LHCN-M2 (cell line): Measurements from ENCODE around the gene C8B. TPM values are rescaled to one million over a fixed set of nuclear protein-coding genes. Genes with fewer than 3 reads are reported as not detected.

ENCODE experiments used
- DNase-seq: peaks from one replicate; pipeline ENCODE4 v3.0.0-alpha.2; 2012; ENCODE audit warnings: low read depth
- total RNA-seq: library from RNA; depleted of rRNA; stranded (reverse); fragments of >200 nt; gene quantifications from 2 replicates; pipeline ENCODE4 v1.2.3, GENCODE V29; 2014

C8B gene
- total RNA-seq, 1 experiment from 2014 or later, result not detected

DNA sequence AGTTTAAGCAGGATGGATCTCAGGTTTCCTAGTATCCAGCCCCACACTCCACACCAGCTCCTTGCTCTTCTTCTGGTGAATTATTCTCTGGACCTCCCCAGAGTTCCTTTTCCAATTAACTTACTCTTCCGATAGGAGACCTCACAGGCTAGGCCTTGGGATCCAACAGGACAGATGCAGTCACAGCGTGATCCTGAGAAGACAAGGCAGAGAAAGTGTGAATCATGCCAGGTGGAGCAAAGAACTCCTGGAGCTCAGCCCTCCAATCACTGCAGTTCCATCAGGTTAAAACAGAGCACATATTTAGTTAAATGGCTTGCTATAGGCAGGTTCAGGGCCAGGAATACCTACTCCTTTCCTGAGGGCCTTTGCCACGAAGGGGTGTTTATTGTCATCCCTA lies 34.1 kb downstream of the C8B start:
- no peak for DNase-seq

DNA sequence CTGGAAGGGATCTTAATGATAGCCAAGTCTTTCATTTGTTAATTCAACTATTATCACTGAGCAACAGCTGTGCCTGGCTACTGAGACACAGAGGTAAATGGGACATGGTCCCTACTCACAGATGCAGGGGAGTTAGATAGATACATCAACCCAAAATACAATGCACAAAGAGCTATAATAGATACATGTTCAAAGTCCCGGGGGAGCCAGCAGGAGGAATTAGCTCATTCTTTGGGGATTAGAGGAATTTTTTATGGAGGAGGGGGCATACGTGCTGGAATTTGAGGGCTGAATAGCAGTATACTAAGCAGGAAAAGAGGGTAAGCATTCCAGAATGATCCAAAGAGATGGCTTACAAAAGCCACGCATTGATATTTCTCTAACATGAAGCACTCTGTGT lies 34.6 kb downstream of the C8B start:
- DNase-seq, result no peak

- DNase-seq, result no peak
Measured at GRCh38 chr1:56929492-56929891, 36.3 kb downstream of the C8B start.

DNA sequence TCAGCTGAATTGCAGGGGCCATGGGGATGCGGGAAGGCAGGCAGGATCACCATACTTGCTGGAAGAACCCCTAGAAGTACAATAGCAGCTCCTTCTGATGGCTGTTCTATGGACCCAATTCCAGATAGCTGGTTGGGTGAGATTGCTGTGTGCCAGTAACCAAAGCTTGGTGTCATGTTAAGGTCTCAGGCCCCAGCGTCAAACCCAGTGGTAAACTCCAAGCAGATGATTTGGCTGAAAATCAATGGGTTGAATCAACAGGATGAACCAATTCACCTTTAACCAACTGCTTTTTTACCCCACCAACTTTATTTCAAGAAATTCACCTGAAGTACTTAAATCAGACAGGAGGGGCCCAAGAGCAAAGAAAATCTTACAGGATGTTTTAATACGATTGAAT lies 37.8 kb downstream of the C8B start:
- DNase-seq, result no peak

GRCh38 chr1:56927171-56927570 lies 38.6 kb downstream of the C8B start:
- DNase-seq, result no peak

DNA sequence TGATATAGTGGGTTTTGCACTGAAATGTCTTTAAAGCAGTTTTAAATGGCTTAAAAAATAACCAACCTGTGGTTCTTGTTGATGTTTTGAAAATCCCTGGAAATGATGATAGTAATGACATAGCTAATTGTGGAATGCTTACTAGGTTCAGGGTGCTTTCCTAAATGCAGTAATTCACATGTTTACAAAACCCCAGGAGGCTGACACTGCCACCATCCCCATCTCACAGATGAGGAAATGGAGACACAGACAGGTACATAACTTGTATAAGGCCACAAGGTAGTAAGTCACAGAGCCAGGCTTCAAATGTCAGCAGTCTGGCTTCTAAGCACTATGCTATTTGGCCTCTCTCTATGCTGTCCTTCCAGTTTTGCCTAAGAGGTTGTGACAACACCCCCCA lies 40.6 kb downstream of the C8B start:
- DNase-seq, result no peak

- DNase-seq, result no peak
Measured at GRCh38 chr1:56924116-56924515, 41.7 kb downstream of the C8B start.

GRCh38 chr1:56923201-56923600 lies 42.6 kb downstream of the C8B start:
- no peak for DNase-seq

DNA sequence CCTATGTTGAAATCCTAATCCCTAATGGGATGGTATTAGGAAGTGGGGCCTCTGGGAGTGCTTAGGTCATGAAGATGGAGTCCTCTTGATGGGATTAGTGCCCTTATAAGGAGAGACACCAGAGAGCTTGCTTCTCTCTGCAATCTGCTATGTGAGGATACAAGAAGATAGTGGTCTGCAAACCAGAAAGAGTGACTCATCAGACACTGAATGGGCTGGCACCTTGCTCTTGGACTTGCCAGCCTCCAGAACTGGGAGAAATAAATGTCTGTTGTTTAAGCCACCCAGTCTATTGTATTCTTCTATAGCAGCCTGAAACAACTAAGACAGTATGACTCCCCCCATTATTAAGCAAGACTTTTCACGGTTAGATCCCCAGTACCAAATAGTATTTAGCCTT lies 43.3 kb downstream of the C8B start:
- DNase-seq, result no peak

DNA sequence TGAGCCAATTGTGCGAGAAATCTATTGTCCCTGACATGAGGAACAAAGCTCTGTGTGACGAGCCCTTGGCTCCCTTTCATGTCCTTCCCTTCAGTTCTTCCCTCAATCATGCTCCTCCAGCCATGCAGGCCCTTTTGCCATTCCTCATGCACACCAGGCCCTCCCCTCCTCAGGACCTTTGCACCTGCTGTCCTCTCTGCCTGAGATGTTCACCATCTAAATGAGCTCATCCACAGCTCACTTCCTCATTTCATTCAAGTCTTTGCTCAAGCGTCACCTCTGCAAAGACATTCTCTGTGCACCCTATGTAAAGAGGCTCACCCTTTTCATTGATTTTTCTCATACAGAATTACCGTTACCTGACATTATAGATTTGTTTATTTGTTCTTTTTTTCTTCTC lies 43.7 kb downstream of the C8B start:
- no peak for DNase-seq

DNA sequence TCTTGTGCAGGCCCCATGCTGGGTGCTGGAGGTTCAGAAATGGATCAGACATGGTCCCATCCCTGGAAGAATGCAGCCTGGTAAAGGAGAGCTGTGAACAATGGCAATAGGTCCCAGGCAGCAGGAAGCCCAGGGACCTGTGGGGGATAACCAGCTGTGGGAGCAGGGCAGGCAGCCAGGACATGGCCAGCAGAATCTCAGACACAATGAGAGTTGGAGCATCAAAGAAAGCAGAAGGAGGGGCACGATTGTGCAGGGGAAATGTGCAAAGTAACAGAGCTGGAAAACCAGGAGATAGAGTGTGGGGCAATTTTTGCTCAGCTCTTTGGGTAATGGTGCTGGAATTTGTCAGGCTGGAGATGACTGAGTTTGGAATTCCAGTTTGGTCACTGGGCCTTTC lies 44.3 kb downstream of the C8B start:
- DNase-seq, result no peak

DNA sequence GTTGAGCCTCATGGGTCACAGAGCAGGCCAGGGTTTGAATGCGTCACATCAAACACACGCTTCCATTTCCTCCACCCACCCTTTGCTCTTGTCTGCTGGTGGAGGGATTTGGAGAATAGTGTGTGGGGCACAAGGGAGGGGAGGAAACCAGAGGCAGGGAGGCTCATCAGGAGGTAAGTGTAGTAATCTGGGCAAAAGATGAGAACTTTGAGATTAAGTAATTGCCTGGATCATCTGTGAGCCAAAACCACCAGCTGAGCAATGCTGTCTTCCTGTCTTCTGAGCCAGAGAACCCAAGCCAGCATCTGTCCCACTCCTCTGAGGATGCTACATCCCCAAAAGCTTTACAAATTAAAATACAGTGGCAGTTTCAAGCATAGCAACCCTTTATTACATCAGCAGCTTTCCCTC lies 45.2 kb downstream of the C8B start:
- no peak for DNase-seq

DNA sequence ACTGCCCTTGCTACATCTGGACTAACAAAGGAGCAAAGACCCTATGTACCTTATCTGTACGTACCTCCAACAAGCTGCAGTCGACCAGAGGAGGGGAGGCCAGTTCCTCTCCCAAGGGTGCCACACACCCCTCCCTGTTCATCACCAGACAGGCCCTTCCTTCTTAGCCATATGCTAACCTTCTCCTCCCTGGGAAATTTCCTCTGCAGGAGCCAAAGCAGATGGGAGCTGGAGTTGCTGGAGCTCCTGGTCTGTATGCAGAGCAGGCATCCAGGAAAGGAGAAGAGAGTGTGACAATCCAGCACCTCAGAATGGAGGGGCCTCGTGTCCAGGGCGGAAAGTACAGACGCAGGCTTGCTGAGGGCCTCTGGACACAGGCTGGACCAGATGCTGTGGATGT lies 48.5 kb downstream of the C8B start:
- DNase-seq, result no peak

DNA sequence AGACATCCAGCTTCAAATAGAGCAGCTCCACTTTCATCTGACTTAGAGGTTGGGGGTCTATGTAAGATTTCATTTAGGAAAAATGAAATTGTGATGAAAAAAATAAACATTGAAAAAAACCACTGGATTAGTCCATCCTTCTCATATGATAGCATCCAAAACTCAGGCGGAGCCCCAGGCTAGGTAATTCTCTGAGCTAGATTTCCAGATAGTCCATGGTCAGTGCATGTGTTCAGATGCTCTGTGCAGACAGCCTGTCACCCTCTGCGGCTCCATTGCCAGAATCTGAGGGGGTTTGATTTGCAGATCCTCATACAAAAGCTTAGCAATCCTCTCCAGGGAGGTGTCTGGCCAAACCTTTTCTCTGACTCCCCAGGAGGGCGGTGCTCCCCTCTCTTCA lies 49.2 kb downstream of the C8B start:
- no peak for DNase-seq

GRCh38 chr1:56915960-56916359 lies 49.9 kb downstream of the C8B start:
- DNase-seq, result no peak

DNA sequence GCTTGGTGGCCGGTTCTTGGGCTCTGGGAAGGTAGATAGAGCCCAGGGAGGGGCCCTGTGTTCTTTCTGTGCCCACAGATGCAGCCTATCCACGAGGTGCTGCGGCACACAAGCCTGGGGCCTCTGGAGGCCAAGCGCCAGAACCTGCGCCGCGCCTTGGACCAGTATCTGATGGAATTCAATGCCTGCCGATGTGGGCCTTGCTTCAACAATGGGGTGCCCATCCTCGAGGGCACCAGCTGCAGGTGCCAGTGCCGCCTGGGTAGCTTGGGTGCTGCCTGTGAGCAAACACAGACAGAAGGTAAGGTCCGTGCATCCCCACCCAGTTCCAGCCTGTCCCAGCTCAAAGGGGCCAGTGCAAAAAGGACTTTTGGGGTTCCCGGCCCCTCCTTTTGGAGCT lies 53.5 kb downstream of the C8B start:
- DNase-seq, result no peak

DNA sequence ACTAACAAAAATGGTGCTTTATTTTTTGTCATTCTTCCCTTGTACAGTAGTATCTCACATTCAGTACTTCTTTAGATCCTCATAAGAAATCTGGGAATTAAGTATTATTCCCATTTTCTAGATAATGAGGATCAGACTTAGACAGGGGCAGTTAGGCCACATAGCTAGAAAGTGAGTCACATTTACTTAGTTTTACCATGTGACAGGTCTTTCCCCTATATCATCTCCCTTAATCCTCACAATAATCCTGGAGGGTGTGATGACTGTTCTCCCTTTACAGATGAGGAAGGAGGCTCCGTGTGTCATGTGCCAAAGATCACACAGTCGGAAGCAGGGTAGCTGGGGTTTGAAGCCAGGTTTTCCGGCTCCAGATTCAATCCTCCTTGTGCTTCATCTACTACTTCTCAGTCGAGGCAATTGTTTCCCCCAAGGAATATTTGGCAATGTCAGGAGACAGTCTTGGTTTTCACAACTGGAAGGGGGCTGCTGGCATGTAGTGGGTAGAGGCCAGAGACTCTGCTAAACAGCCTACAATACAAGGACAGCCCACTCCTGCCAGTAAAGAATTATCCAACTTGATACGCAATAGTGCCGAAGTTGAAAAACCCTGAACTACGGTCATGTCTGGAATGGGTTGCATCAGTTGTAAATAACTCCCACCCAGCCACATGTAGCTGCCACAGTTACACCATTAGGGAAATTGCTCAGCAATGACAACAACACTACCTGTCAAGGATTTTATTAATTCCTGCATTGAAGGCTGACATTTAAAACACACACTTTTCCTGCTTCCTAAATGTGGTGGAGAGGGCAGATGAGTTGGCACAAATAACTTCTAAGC lies 54.5 kb downstream of the C8B start:
- no peak for DNase-seq

- DNase-seq, result no peak
Measured at GRCh38 chr1:56910441-56910985, 55.3 kb downstream of the C8B start.

DNA sequence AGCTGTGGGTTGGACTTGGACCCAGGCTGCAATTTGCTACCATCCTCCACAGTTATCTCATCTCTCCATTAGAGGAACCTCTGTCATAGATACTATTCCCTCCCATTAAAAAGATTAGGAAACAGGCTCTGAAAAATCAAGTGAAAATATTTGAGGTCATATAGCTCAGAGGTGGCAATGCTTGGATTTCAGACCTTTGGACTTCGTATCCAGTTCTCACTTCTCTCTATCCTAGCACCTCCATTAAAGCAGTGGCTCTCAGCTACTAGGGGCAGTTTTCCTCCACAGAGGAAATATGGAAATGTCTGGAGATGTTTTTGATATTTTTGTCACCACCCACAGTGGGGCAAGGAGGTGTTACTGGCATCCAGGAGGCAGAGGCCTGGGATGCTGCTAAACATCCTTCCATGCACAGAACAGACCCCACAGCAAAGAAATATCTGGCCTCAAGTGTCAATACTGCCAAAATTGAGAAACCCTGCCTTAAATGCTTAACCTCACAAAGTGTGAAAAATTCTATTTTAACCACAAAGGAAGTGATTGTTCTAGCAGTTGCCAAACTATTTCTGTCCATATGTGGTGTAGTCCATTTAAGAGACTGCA lies 57.1 kb downstream of the C8B start:
- no peak for DNase-seq

- no peak for DNase-seq
Measured at GRCh38 chr1:56905667-56906066, 60.1 kb downstream of the C8B start.

- DNase-seq, result no peak
Measured at GRCh38 chr1:56904663-56905397, 61.0 kb downstream of the C8B start.

- DNase-seq, result no peak
Measured at GRCh38 chr1:56903778-56904177, 62.0 kb downstream of the C8B start.
